Urinary bladder (tissue), 4 donors: ENCODE results near the gene PPP6R1. TPM values are rescaled to one million over a fixed set of nuclear protein-coding genes. Genes with fewer than 3 reads are reported as not detected.

Experiments
- DNase-seq: peaks from one replicate; pipeline ENCODE4 v3.0.0-alpha.2; 2015; ENCODE audit errors: extremely low spot score
- H3K27ac ChIP-seq: one replicate; pipeline ENCODE4 v1.5.1; 2013; ENCODE audit warnings: low read depth, mild to moderate bottlenecking, moderate library complexity
- H3K36me3 ChIP-seq: one replicate; pipeline ENCODE4 v1.6.1; 2013; ENCODE audit warnings: mild to moderate bottlenecking, moderate library complexity; ENCODE audit not compliant: insufficient read depth
- H3K4me1 ChIP-seq: one replicate; pipeline ENCODE4 v1.6.1; 2013; ENCODE audit warnings: mild to moderate bottlenecking, moderate library complexity; ENCODE audit not compliant: insufficient read depth
- H3K4me3 ChIP-seq: one replicate; pipeline ENCODE4 v1.5.1; 2013; ENCODE audit warnings: low read depth, low read length
- WGBS: extraction: QIAGEN DNeasy Blood & Tissue Kit; methylation state at CpG from one replicate; pipeline ENCODE4 v1.1.7; 2013; 5-methylcytosine and 5-hydroxymethylcytosine counted together
- polyA plus RNA-seq: library from polyadenylated mRNA; stranded (reverse); fragments of 200-250 nt; gene quantifications from one replicate; pipeline ENCODE4 v1.2.3, GENCODE V29; 2013
- total RNA-seq: library from RNA; depleted of rRNA; stranded (reverse); fragments of >200 nt; gene quantifications from one replicate; pipeline ENCODE4 v1.2.3, GENCODE V29; 2014
- donor health status: healthy with polysubstance abuse.
- donor health status: healthy.

The PPP6R1 gene
- total and polyA plus RNA-seq, 2 donors = 14.5 to 43.1 TPM

GRCh38 chr19:55258476-55258827 lies 365 bp downstream of the PPP6R1 start:
- H3K36me3 ChIP-seq = no peaks in the 10 kb centered on the region
- WGBS = under 1% methylated on average over 53 of the region's 53 CpGs
- DNase-seq = no peak
- peak overlapping the region; percentile 73 for H3K27ac ChIP-seq
- peak overlapping the region; percentile 97 for H3K4me3 ChIP-seq
- peaks cover 4% of the 10 kb centered on the region for H3K4me1 ChIP-seq

- no peak for DNase-seq
- Histone ChIP-seq H3K36me3 (no peaks in the 10 kb centered on the region), H3K4me1 (peaks cover 4% of the 10 kb centered on the region), H3K27ac (no peak overlapping the region), H3K4me3 (peak overlapping the region; percentile 97)
- WGBS = 3% methylated on average over 51 of the region's 51 CpGs
These were observed 1.1 kb downstream of the PPP6R1 start for GRCh38 chr19:55257461-55258420.

DNA sequence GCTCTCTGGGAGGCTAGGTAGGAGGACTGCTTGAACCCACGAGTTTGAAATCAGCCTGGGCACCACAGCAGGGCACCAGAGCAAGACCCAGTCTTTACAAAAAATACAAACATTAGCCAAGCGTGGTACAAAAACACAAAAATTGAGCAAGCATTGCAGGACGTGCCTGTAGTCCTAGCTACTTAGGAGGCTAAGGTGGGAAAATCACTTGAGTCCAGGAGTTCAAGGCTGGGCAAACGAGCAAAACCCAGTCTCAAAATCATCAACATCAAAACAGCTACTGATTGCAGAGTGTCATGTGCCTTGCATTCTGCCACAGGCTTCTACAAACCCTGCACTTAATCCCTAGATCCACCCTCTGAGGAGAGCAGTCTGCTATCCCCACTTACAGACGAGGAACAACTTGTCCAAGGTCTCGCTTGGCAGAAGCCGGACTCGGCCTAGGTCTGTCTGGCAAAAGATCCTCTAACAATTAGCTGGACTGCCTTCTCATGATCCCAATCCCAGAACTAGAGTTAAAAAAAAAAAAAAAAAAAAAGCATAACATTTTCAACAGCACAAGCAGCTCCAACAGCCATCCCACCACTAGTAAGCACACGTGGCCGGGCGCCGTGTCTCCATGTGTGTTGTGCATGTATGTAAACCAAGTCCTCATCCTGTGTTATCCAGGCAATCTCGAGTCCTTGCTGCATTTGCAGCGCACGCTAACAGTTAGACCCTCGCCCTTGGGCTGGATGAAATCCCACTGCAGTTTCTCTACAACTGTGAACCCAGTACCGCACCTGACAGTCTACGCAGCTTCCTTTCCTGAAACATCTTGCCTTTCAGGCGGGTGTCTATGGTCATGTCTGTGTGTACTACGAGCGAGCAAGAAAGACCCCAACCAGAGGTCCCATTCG lies 2.0 kb downstream of the PPP6R1 start:
- 51% methylated on average over 22 of the region's 22 CpGs for WGBS
- H3K27ac ChIP-seq = no peak overlapping the region
- H3K36me3 ChIP-seq = no peaks in the 10 kb centered on the region
- DNase-seq = no peak
- peaks cover 4% of the 10 kb centered on the region for H3K4me1 ChIP-seq
- peak overlapping the region; percentile 97 for H3K4me3 ChIP-seq

GRCh38 chr19:55255618-55256423 lies 3.0 kb downstream of the PPP6R1 start:
- Histone ChIP-seq H3K4me1 (peaks cover 4% of the 10 kb centered on the region), H3K4me3 (no peak overlapping the region), H3K27ac (no peak overlapping the region), H3K36me3 (no peaks in the 10 kb centered on the region)
- WGBS = 63% methylated on average over 17 of the region's 17 CpGs
- no peak for DNase-seq

DNA sequence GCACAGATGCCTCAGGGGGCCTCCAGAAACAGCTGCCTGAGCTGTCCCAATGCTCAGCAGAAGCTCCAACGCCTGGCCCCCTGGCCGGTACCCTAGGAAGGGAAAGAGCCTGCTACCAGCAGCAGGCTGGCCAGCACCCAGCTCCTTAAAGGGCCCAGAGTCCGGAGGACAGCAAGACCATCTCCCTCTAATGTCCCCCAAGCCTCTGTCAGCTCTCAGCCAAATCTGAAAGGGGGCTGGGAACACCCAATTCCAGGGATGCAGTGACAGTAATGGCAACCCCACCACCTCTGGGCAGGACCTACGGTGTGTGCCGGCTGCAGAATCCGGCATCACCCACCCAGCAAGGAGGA lies 4.2 kb downstream of the PPP6R1 start:
- Histone ChIP-seq H3K4me3 (peak overlapping the region; percentile 6), H3K36me3 (no peaks in the 10 kb centered on the region), H3K4me1 (peaks cover 6% of the 10 kb centered on the region), H3K27ac (peak overlapping the region; percentile 28)
- DNase-seq = no peak
- WGBS = 59% methylated on average over 6 of the region's 6 CpGs

- peaks cover 6% of the 10 kb centered on the region for H3K4me1 ChIP-seq
- DNase-seq = no peak
- peak overlapping the region; percentile 6 for H3K4me3 ChIP-seq
- no peaks in the 10 kb centered on the region for H3K36me3 ChIP-seq
- H3K27ac ChIP-seq = peak overlapping the region; percentile 28
- WGBS = 71% methylated on average over 23 of the region's 23 CpGs
These were observed 4.8 kb downstream of the PPP6R1 start for GRCh38 chr19:55253842-55254624.

- no peak for DNase-seq
- Histone ChIP-seq H3K4me3 (no peak overlapping the region), H3K27ac (no peak overlapping the region), H3K36me3 (no peaks in the 10 kb centered on the region), H3K4me1 (peaks cover 6% of the 10 kb centered on the region)
- WGBS = 80% methylated on average over 21 of the region's 21 CpGs
These were observed 5.8 kb downstream of the PPP6R1 start for GRCh38 chr19:55252760-55253663.

DNA sequence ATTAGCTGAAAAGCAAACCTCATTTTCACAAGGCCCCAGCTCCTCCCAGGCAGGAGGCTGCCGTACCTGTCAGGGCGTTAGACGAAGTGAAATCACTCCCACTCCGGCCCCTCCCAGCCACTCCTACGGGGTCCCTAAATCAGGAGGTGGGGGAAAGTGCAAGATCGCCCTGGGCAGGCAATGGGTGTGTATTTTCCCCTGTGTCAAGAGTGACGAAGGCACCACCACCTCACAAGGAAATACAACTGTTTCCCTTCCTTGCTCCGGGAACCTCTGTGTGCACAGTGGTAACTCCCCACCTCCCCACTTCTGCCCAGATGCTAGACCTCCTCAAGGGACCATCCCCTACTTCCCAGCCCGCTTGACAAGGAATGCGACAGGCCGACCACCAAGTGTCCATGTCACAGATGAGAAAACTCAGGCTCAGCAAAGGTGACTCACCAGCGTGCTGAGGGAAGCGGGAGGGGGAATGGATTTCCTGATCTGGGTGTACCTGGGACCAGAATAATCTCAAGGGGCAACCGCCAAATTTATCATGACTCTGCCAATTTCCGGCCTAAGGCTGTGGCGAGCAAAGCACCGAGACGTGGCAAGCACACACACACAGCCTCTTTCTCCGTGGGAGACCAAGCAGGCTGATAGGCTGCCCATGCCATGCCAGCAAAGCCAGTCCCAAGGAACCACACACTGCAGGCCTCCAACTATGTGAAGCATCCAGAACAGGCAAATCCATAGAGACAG lies 7.3 kb downstream of the PPP6R1 start:
- Histone ChIP-seq H3K4me3 (no peak overlapping the region), H3K4me1 (peaks cover 2% of the 10 kb centered on the region), H3K27ac (peak overlapping the region; percentile 58), H3K36me3 (no peaks in the 10 kb centered on the region)
- DNase-seq = no peak
- WGBS = 69% methylated on average over 19 of the region's 19 CpGs

DNA sequence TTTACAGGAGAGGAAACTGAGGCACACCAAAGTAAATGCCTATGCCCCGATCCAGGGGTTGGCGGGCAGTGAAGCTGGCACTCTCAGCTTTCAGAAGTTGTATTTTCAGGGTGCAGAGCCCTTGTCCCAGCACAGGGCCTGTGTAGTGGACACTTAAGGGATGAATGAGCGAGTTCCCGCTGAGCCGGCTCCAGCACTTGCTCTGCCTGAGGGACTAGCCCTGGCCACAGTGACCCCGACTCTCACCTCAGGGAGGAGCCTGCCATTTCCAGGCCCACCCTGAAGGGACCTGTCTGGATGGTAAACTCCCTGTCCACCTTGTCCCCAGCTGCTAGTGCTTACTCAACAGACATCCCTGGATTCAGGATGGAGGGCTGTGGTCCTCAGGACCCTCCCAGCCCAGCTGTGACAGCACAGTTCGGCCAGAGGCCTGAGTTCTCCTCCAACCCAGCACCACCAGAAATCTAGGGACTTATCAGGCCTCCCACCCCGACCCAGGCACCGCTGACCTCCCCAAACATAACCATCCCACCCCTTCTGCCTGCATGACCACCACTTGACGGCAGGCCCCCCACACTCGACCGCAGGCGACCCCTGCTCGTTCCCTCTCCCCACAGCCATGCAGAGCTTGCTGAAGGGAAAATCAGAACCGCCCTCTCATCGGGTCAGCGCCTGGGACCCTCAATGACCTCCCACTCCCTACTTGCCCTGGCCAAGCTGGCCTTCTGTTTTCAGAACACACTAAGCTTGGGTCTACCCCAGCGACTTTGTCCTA lies 8.4 kb downstream of the PPP6R1 start:
- WGBS = 93% methylated on average over 18 of the region's 18 CpGs
- no peak overlapping the region for H3K4me3 ChIP-seq
- H3K4me1 ChIP-seq = peaks cover 2% of the 10 kb centered on the region
- no peaks in the 10 kb centered on the region for H3K36me3 ChIP-seq
- no peak for DNase-seq
- H3K27ac ChIP-seq = peak overlapping the region; percentile 30

DNA sequence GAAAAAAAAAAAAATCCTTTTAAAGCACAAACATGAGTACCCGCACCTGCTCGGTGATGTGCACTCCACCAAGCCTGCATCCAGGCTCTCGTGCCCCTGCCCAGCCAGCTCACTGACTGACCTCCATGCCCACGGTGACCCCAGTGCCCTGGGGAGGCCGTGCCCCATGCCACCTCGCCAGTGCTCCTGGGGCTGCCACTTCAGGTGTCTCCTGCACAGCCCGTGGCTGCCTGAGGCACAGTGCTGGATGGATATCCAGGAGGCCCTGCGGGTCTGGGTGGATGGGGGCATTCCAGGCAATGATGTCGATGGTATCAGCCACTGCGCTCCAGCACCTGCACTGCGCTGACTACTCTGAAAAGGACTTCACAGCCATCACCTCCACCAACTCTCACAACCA lies 9.0 kb downstream of the PPP6R1 start:
- Histone ChIP-seq H3K27ac (no peak overlapping the region), H3K36me3 (peaks cover 4% of the 10 kb centered on the region), H3K4me1 (peaks cover 2% of the 10 kb centered on the region), H3K4me3 (no peak overlapping the region)
- 94% methylated on average over 11 of the region's 11 CpGs for WGBS
- DNase-seq = no peak

GRCh38 chr19:55248704-55249103 lies 10.1 kb downstream of the PPP6R1 start:
- Histone ChIP-seq H3K36me3 (peaks cover 5% of the 10 kb centered on the region), H3K4me1 (peaks cover 2% of the 10 kb centered on the region), H3K27ac (no peak overlapping the region), H3K4me3 (no peak overlapping the region)
- WGBS = 77% methylated on average over 9 of the region's 9 CpGs
- DNase-seq = no peak
